Breast epithelium (tissue), 4 donors: ENCODE measurements around the gene GJE1. TPM values are rescaled to one million over a fixed set of nuclear protein-coding genes. Genes with fewer than 3 reads are reported as not detected.

Source experiments
- DNase-seq, 2 donors: peaks; one replicate each; pipeline ENCODE4 v3.0.0-alpha.2; 2019; ENCODE audit warnings: low spot score in 2 of 2
- H3K27ac ChIP-seq, 2 donors: fragments of 200-600 bp; sonication (generic) in 1 of 2; one replicate each; pipeline ENCODE4 v1.5.1; 2016 to 2019; ENCODE audit warnings: mild to moderate bottlenecking in 1 of 2
- H3K27me3 ChIP-seq, 2 donors: fragments of 200-600 bp; sonication (generic) in 1 of 2; one replicate each; pipeline versions ENCODE4 v1.5.1 to v1.6.0; 2017 to 2019; ENCODE audit warnings: control low read depth in 1 of 2, mild to moderate bottlenecking in 1 of 2
- H3K36me3 ChIP-seq: fragments of 200-600 bp; one replicate; pipeline ENCODE4 v1.5.1; 2019
- H3K4me1 ChIP-seq, 2 donors: fragments of 200-600 bp; sonication (generic); one replicate each; pipeline ENCODE4 v1.5.1; 2016 to 2019; ENCODE audit warnings: control low read depth in 1 of 2
- H3K4me3 ChIP-seq, 3 donors: fragments of 200-600 bp; sonication (generic); 1 replicate in 2 of 3; 2 replicates in 1 of 3; pipeline ENCODE4 v1.5.1; 2016 to 2019; ENCODE audit warnings: mild to moderate bottlenecking in 3 of 3, moderate library complexity in 2 of 3
- H3K9me3 ChIP-seq, 2 donors: fragments of 200-600 bp; sonication (generic) in 1 of 2; one replicate each; pipeline ENCODE4 v1.5.1; 2016 to 2019; ENCODE audit warnings: control low read depth in 1 of 2
- CTCF ChIP-seq, 3 donors: fragments of 450-650 bp; IDR thresholded peaks; one replicate each; pipeline ENCODE4 v1.5.1; 2016 to 2017; ENCODE audit warnings: antibody characterized with exemption in 3 of 3, mild to moderate bottlenecking in 3 of 3, moderate library complexity in 3 of 3
- POLR2A ChIP-seq: fragments of 450-650 bp; IDR thresholded peaks from one replicate; pipeline ENCODE4 v1.6.1; 2016; ENCODE audit warnings: antibody characterized with exemption, mild to moderate bottlenecking, moderate library complexity
- POLR2AphosphoS5 ChIP-seq, 3 donors: sonication (generic); formaldehyde crosslinking; IDR thresholded peaks; one replicate each; pipeline ENCODE4 v1.6.1; 2017; ENCODE audit warnings: antibody characterized with exemption in 3 of 3
- intact Hi-C: fragments of 100-400 bp; cut with DNase I; formaldehyde crosslinking; loops from one replicate; pipeline ENCODE4 v1.15.1; 2023; ENCODE audit warnings: low total_unique reads
- total RNA-seq, 3 donors: library from RNA; depleted of rRNA; stranded (reverse); fragments of >200 nt; gene quantifications; one replicate each; pipeline ENCODE4 v1.1.0, GENCODE V29; 2016

The GJE1 gene
- total RNA-seq, 3 donors from 2014 or later, result not detected

GRCh38 chr6:142173980-142174379, 41.3 kb downstream of the GJE1 start:
- TF ChIP-seq POLR2AphosphoS5 (IDR thresholded peaks at IDR 0.05), result no peak
- no peak for TF ChIP-seq POLR2A
- no peak for TF ChIP-seq CTCF (IDR thresholded peaks at IDR 0.05)
- Histone ChIP-seq H3K27ac (no peak overlapping the region), H3K9me3 (peaks cover 0 to 16% of the 10 kb centered on the region in 2 donors), H3K36me3 (no peaks in the 10 kb centered on the region), H3K4me3 (no peak overlapping the region), H3K4me1 (no peaks in the 10 kb centered on the region), H3K27me3 (no peaks in the 10 kb centered on the region)
- intact Hi-C loops, result no loop called here
- no peak for DNase-seq

- H3K27ac ChIP-seq, result no peak overlapping the region
- TF ChIP-seq POLR2A (no peak), POLR2AphosphoS5 (IDR thresholded peaks at IDR 0.05) (no peak)
- H3K27me3 ChIP-seq, result no peaks in the 10 kb centered on the region
- H3K4me1 ChIP-seq, result no peaks in the 10 kb centered on the region
- DNase-seq, result no peak
- intact Hi-C loops, result no loop called here
- no peak overlapping the region for H3K4me3 ChIP-seq
- no peaks in the 10 kb centered on the region for H3K36me3 ChIP-seq
- H3K9me3 ChIP-seq, result peaks cover 0 to 16% of the 10 kb centered on the region in 2 donors
Observed at GRCh38 chr6:142174703-142175102, 42.0 kb downstream of the GJE1 start.

GRCh38 chr6:142178129-142178528, 45.4 kb downstream of the GJE1 start:
- no peak overlapping the region for H3K27ac ChIP-seq
- no peaks in the 10 kb centered on the region for H3K27me3 ChIP-seq
- no peaks in the 10 kb centered on the region for H3K4me1 ChIP-seq
- no peak for DNase-seq
- TF ChIP-seq CTCF (IDR thresholded peaks at IDR 0.05) (no peak), POLR2A (no peak), POLR2AphosphoS5 (IDR thresholded peaks at IDR 0.05) (no peak)
- no peaks in the 10 kb centered on the region for H3K36me3 ChIP-seq
- H3K9me3 ChIP-seq, result peaks cover 0 to 16% of the 10 kb centered on the region in 2 donors
- intact Hi-C loops, result no loop called here
- H3K4me3 ChIP-seq, result no peak overlapping the region

GRCh38 chr6:142182004-142182403, 49.3 kb downstream of the GJE1 start:
- no peak for DNase-seq
- Histone ChIP-seq H3K4me1 (no peaks in the 10 kb centered on the region), H3K9me3 (peaks cover 0 to 16% of the 10 kb centered on the region in 2 donors), H3K27ac (no peak overlapping the region), H3K36me3 (no peaks in the 10 kb centered on the region), H3K4me3 (no peak overlapping the region), H3K27me3 (no peaks in the 10 kb centered on the region)
- no peak for TF ChIP-seq POLR2AphosphoS5 (IDR thresholded peaks at IDR 0.05)
- no peak for TF ChIP-seq CTCF (IDR thresholded peaks at IDR 0.05)
- TF ChIP-seq POLR2A, result no peak
- intact Hi-C loops, result no loop called here

DNA sequence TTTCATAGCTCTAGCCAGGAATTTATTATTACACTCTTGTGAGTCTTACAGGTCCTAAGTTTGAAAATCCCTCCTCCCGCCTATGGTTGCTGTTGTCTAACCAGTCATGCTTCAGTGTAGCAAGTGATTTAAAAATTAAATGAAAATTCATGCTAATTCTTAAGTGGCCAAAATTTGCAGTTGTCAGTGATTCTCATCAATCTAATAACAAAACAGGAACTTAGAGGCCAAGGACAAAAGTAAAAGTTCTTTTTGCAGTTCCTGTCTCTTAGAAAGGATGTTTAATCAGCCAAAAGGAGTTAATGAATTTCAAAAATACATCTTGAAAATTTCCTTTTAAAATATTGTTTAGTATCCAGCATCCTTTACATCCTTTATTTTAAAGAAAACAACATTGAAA, 50.6 kb downstream of the GJE1 start:
- DNase-seq, result no peak
- H3K27ac ChIP-seq, result no peak overlapping the region

More for the DNA sequence above, 50.6 kb downstream of the GJE1 start:
- Histone ChIP-seq H3K9me3 (peaks cover 0 to 3% of the 10 kb centered on the region in 2 donors), H3K4me3 (no peak overlapping the region), H3K36me3 (no peaks in the 10 kb centered on the region), H3K27me3 (no peaks in the 10 kb centered on the region), H3K4me1 (no peaks in the 10 kb centered on the region)
- TF ChIP-seq POLR2AphosphoS5 (IDR thresholded peaks at IDR 0.05), result no peak
- TF ChIP-seq POLR2A, result no peak
- TF ChIP-seq CTCF (IDR thresholded peaks at IDR 0.05), result no peak
- intact Hi-C loops, result no loop called here
